GM21737 (cell line): ENCODE results near the gene PES1.
"Not testable (repeated sequence)": the region's sequence is repeated elsewhere in the genome, so short reads cannot be mapped to it uniquely, and the experiment has no call there.

ENCODE experiments used
- ATAC-seq: cut with Tn5 transposase; IDR thresholded peaks from one replicate; pipeline ENCODE4 v1.9.1; 2021; ENCODE audit warnings: mild to moderate bottlenecking, moderate library complexity; ENCODE audit not compliant: unreplicated experiment

The PES1 gene

GRCh38 chr22:30556388-30556787 is 35.3 kb downstream of the PES1 start:
- ATAC-seq: no peak

- ATAC-seq: no peak
Measured at GRCh38 chr22:30555282-30556210, 36.2 kb downstream of the PES1 start.

GRCh38 chr22:30553971-30554370 is 37.7 kb downstream of the PES1 start:
- ATAC-seq: no peak

- no peak for ATAC-seq
Measured at GRCh38 chr22:30552719-30553118, 39.0 kb downstream of the PES1 start.

- not testable (repeated sequence) for ATAC-seq
Measured at GRCh38 chr22:30551813-30552212, 39.9 kb downstream of the PES1 start.

- ATAC-seq: no peak
Measured at GRCh38 chr22:30547188-30547587, 44.5 kb downstream of the PES1 start.

- ATAC-seq: no peak
Measured at GRCh38 chr22:30546616-30547015, 45.1 kb downstream of the PES1 start, which contains the start of gene SEC14L6. TSS of gene SEC14L6 (minus strand) at chr22:30546741. CDS start at chr22:30546682, 59 bp downstream.

- ATAC-seq: no peak
Measured at GRCh38 chr22:30542811-30543188, 48.9 kb downstream of the PES1 start.

GRCh38 chr22:30541961-30542810 is 49.5 kb downstream of the PES1 start:
- ATAC-seq: no peak

GRCh38 chr22:30541511-30541910 is 50.2 kb downstream of the PES1 start:
- ATAC-seq: not testable (repeated sequence)

GRCh38 chr22:30539368-30539767 is 52.3 kb downstream of the PES1 start:
- no peak for ATAC-seq

GRCh38 chr22:30538280-30538679 is 53.4 kb downstream of the PES1 start:
- no peak for ATAC-seq

- no peak for ATAC-seq
Measured at GRCh38 chr22:30537083-30537731, 54.5 kb downstream of the PES1 start.

GRCh38 chr22:30535182-30535581 is 56.5 kb downstream of the PES1 start:
- ATAC-seq: no peak

GRCh38 chr22:30531651-30532608 is 59.8 kb downstream of the PES1 start:
- no peak for ATAC-seq

GRCh38 chr22:30526656-30527055 is 65.1 kb downstream of the PES1 start:
- no peak for ATAC-seq
